ENCODE measurements around the gene GPR141.

DNA sequence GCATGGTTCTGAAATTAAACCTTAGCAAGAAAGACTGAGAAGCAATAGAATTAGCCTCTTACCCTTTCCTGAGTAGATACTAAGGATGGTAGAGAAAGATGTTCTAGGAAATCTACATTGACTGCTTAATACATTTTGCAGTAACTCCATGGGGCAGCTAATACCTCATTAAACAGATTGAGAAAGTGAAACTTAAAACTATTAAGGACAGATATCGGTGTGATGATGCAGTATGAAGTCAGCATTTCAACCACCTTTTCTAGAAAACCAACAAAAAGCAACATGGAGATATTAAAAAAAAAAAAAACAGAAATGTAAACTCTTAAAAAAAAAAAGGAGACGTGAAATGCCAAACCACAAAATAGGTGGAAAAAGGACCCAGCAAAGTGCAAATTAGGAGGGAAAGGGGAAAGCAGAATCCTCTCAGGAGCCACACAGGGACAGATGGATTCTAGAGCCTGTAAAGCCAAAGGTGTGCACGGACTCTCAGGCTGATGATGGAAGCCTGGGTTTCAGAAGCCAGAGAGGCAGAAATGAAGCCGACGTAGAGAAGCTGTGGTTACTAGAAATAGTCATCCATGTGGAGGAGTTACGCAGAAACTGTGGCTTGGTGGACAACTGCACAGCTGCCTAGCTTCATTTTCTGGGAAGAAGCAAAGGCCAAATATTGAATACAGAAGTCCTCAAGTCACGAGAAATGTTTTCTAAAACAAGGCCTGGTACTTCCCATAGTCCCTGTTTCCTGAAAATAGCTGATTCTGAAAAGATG is 38.1 kb upstream of the GPR141 start:
- no peak for TF ChIP-seq KLF16 (CRISPR knock-in tag; IDR thresholded peaks at IDR 0.05)
- TF ChIP-seq, protein P1, sequence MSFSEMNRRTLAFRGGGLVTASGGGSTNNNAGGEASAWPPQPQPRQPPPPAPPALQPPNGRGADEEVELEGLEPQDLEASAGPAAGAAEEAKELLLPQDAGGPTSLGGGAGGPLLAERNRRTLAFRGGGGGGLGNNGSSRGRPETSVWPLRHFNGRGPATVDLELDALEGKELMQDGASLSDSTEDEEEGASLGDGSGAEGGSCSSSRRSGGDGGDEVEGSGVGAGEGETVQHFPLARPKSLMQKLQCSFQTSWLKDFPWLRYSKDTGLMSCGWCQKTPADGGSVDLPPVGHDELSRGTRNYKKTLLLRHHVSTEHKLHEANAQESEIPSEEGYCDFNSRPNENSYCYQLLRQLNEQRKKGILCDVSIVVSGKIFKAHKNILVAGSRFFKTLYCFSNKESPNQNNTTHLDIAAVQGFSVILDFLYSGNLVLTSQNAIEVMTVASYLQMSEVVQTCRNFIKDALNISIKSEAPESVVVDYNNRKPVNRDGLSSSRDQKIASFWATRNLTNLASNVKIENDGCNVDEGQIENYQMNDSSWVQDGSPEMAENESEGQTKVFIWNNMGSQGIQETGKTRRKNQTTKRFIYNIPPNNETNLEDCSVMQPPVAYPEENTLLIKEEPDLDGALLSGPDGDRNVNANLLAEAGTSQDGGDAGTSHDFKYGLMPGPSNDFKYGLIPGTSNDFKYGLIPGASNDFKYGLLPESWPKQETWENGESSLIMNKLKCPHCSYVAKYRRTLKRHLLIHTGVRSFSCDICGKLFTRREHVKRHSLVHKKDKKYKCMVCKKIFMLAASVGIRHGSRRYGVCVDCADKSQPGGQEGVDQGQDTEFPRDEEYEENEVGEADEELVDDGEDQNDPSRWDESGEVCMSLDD (CRISPR knock-in tag; IDR thresholded peaks at IDR 0.05; ENCODE audit: borderline replicate concordance) = no peak
- TF ChIP-seq, protein P2, sequence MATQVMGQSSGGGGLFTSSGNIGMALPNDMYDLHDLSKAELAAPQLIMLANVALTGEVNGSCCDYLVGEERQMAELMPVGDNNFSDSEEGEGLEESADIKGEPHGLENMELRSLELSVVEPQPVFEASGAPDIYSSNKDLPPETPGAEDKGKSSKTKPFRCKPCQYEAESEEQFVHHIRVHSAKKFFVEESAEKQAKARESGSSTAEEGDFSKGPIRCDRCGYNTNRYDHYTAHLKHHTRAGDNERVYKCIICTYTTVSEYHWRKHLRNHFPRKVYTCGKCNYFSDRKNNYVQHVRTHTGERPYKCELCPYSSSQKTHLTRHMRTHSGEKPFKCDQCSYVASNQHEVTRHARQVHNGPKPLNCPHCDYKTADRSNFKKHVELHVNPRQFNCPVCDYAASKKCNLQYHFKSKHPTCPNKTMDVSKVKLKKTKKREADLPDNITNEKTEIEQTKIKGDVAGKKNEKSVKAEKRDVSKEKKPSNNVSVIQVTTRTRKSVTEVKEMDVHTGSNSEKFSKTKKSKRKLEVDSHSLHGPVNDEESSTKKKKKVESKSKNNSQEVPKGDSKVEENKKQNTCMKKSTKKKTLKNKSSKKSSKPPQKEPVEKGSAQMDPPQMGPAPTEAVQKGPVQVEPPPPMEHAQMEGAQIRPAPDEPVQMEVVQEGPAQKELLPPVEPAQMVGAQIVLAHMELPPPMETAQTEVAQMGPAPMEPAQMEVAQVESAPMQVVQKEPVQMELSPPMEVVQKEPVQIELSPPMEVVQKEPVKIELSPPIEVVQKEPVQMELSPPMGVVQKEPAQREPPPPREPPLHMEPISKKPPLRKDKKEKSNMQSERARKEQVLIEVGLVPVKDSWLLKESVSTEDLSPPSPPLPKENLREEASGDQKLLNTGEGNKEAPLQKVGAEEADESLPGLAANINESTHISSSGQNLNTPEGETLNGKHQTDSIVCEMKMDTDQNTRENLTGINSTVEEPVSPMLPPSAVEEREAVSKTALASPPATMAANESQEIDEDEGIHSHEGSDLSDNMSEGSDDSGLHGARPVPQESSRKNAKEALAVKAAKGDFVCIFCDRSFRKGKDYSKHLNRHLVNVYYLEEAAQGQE (IDR thresholded peaks at IDR 0.05; ENCODE audit: borderline replicate concordance in 1 of 2, low read depth in 1 of 2, low read length in 2 of 2) = no peak
- TF ChIP-seq, protein P3, sequence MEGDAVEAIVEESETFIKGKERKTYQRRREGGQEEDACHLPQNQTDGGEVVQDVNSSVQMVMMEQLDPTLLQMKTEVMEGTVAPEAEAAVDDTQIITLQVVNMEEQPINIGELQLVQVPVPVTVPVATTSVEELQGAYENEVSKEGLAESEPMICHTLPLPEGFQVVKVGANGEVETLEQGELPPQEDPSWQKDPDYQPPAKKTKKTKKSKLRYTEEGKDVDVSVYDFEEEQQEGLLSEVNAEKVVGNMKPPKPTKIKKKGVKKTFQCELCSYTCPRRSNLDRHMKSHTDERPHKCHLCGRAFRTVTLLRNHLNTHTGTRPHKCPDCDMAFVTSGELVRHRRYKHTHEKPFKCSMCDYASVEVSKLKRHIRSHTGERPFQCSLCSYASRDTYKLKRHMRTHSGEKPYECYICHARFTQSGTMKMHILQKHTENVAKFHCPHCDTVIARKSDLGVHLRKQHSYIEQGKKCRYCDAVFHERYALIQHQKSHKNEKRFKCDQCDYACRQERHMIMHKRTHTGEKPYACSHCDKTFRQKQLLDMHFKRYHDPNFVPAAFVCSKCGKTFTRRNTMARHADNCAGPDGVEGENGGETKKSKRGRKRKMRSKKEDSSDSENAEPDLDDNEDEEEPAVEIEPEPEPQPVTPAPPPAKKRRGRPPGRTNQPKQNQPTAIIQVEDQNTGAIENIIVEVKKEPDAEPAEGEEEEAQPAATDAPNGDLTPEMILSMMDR (CRISPR knock-in tag; IDR thresholded peaks at IDR 0.05) = no peak
- no peak for TF ChIP-seq TCF7L2 (IDR thresholded peaks at IDR 0.05; ENCODE audit: low read depth, low read length)
- no peak for TF ChIP-seq CREB1 (IDR thresholded peaks at IDR 0.05)
- TF ChIP-seq CREB1 (CRISPR knock-in tag; IDR thresholded peaks at IDR 0.05) = no peak
- TF ChIP-seq, protein P4, sequence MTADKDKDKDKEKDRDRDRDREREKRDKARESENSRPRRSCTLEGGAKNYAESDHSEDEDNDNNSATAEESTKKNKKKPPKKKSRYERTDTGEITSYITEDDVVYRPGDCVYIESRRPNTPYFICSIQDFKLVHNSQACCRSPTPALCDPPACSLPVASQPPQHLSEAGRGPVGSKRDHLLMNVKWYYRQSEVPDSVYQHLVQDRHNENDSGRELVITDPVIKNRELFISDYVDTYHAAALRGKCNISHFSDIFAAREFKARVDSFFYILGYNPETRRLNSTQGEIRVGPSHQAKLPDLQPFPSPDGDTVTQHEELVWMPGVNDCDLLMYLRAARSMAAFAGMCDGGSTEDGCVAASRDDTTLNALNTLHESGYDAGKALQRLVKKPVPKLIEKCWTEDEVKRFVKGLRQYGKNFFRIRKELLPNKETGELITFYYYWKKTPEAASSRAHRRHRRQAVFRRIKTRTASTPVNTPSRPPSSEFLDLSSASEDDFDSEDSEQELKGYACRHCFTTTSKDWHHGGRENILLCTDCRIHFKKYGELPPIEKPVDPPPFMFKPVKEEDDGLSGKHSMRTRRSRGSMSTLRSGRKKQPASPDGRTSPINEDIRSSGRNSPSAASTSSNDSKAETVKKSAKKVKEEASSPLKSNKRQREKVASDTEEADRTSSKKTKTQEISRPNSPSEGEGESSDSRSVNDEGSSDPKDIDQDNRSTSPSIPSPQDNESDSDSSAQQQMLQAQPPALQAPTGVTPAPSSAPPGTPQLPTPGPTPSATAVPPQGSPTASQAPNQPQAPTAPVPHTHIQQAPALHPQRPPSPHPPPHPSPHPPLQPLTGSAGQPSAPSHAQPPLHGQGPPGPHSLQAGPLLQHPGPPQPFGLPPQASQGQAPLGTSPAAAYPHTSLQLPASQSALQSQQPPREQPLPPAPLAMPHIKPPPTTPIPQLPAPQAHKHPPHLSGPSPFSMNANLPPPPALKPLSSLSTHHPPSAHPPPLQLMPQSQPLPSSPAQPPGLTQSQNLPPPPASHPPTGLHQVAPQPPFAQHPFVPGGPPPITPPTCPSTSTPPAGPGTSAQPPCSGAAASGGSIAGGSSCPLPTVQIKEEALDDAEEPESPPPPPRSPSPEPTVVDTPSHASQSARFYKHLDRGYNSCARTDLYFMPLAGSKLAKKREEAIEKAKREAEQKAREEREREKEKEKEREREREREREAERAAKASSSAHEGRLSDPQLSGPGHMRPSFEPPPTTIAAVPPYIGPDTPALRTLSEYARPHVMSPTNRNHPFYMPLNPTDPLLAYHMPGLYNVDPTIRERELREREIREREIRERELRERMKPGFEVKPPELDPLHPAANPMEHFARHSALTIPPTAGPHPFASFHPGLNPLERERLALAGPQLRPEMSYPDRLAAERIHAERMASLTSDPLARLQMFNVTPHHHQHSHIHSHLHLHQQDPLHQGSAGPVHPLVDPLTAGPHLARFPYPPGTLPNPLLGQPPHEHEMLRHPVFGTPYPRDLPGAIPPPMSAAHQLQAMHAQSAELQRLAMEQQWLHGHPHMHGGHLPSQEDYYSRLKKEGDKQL (CRISPR knock-in tag; IDR thresholded peaks at IDR 0.05; ENCODE audit: low read depth) = no peak
- no peak for TF ChIP-seq STAT5B (CRISPR knock-in tag; IDR thresholded peaks at IDR 0.05)
- TF ChIP-seq, protein P5, sequence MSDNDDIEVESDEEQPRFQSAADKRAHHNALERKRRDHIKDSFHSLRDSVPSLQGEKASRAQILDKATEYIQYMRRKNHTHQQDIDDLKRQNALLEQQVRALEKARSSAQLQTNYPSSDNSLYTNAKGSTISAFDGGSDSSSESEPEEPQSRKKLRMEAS (IDR thresholded peaks at IDR 0.05) = no peak
- no peak for TF ChIP-seq KAT7 (CRISPR knock-in tag; IDR thresholded peaks at IDR 0.05; ENCODE audit: borderline replicate concordance)
- no peak for TF ChIP-seq PHF21A (CRISPR knock-in tag; IDR thresholded peaks at IDR 0.05)
- TF ChIP-seq, protein P6, sequence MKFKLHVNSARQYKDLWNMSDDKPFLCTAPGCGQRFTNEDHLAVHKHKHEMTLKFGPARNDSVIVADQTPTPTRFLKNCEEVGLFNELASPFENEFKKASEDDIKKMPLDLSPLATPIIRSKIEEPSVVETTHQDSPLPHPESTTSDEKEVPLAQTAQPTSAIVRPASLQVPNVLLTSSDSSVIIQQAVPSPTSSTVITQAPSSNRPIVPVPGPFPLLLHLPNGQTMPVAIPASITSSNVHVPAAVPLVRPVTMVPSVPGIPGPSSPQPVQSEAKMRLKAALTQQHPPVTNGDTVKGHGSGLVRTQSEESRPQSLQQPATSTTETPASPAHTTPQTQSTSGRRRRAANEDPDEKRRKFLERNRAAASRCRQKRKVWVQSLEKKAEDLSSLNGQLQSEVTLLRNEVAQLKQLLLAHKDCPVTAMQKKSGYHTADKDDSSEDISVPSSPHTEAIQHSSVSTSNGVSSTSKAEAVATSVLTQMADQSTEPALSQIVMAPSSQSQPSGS (CRISPR knock-in tag; IDR thresholded peaks at IDR 0.05) = no peak
- TF ChIP-seq SMAD1 (CRISPR knock-in tag; IDR thresholded peaks at IDR 0.05; ENCODE audit: borderline replicate concordance, low read depth) = no peak
